HEK293 (cell line): ENCODE data around the gene NMS.
"Not testable (repeated sequence)": the region's sequence is repeated elsewhere in the genome, so short reads cannot be mapped to it uniquely, and the experiment has no call there.

ENCODE experiments used
- CTCF ChIA-PET: fragments of 350-600 bp; formaldehyde crosslinking; extraction: SDS; loops from one replicate; lab custom pipeline; 2021; ENCODE audit warnings: antibody characterized with exemption; lab: Yijun Ruan, JAX
- POLR2A ChIA-PET: fragments of 300-600 bp; formaldehyde crosslinking; extraction: SDS; loops from one replicate; lab custom pipeline; 2020; ENCODE audit warnings: antibody characterized with exemption, inconsistent platforms; lab: Yijun Ruan, JAX
- H3K27ac ChIP-seq: fragments of 200-500 bp; sonication (Bioruptor generic); 2 replicates; pipeline ENCODE4 v1.5.1; 2014; ENCODE audit warnings: low read depth, low read length, control low read depth, inconsistent platforms; ENCODE audit errors: extremely low read depth
- H3K36me3 ChIP-seq, 2 experiments: fragments of 200-500 bp in 1 of 2; sonication (Bioruptor generic) in 1 of 2; 1 replicate in 1 of 2; 2 replicates in 1 of 2; pipeline ENCODE4 v1.5.1; 2014 to 2017; ENCODE audit warnings: inconsistent platforms in 2 of 2, low read length in 2 of 2; ENCODE audit not compliant: control insufficient read depth in 2 of 2, insufficient read depth in 1 of 2
- H3K4me1 ChIP-seq: fragments of 200-500 bp; sonication (Bioruptor generic); 2 replicates; pipeline ENCODE4 v1.5.1; 2014; ENCODE audit warnings: mild to moderate bottlenecking, low read length, inconsistent platforms; ENCODE audit not compliant: control insufficient read depth, insufficient read depth
- H3K4me3 ChIP-seq: 2 replicates; pipeline ENCODE4 v1.5.1; 2011; ENCODE audit warnings: low read depth, mild to moderate bottlenecking, control low read depth, low read length, moderate library complexity
- H3K9me3 ChIP-seq: fragments of 200-500 bp; sonication (Bioruptor generic); 2 replicates; pipeline ENCODE4 v1.5.1; 2014; ENCODE audit warnings: low read depth, low read length, inconsistent platforms; ENCODE audit not compliant: control insufficient read depth, insufficient read depth
- KLF9 ChIP-seq: fragments of 450-650 bp; formaldehyde crosslinking; IDR thresholded peaks from 2 replicates; pipeline ENCODE4 v1.5.1; 2016; ENCODE audit warnings: missing biosample characterization, missing genetic modification characterization, low read depth
- SCRT1 ChIP-seq: fragments of 450-650 bp; formaldehyde crosslinking; IDR thresholded peaks from 2 replicates; pipeline ENCODE4 v1.5.1; 2016; ENCODE audit warnings: missing biosample characterization, missing genetic modification characterization, borderline replicate concordance
- SETDB1 ChIP-seq: IDR thresholded peaks from one replicate; pipeline ENCODE4 v1.6.1; 2017; ENCODE audit warnings: mild to moderate bottlenecking, low read length, moderate library complexity, mixed read lengths; ENCODE audit not compliant: insufficient read length
- ZNF174 ChIP-seq: fragments of 450-650 bp; formaldehyde crosslinking; IDR thresholded peaks from 2 replicates; pipeline ENCODE4 v1.5.0; 2017; ENCODE audit warnings: missing biosample characterization, mild to moderate bottlenecking, missing genetic modification characterization
- ZNF37A ChIP-seq: fragments of 450-650 bp; IDR thresholded peaks from 2 replicates; pipeline ENCODE4 v1.5.1; 2018; ENCODE audit warnings: missing biosample characterization, missing genetic modification characterization
- ZNF473 ChIP-seq: fragments of 450-650 bp; formaldehyde crosslinking; IDR thresholded peaks from 2 replicates; pipeline ENCODE4 v1.5.1; 2017; ENCODE audit warnings: missing biosample characterization, missing genetic modification characterization
- ZNF529 ChIP-seq: fragments of 450-650 bp; formaldehyde crosslinking; IDR thresholded peaks from 2 replicates; pipeline ENCODE4 v1.5.1; 2017; ENCODE audit warnings: missing genetic modification characterization, missing biosample characterization; ENCODE audit not compliant: insufficient replicate concordance
- ZNF530 ChIP-seq: fragments of 450-650 bp; formaldehyde crosslinking; IDR thresholded peaks from 2 replicates; pipeline ENCODE4 v1.5.1; 2016; ENCODE audit warnings: low read depth, missing biosample characterization, missing genetic modification characterization
- TF ChIP-seq, protein P1 (sequence below): fragments of 450-650 bp; formaldehyde crosslinking; IDR thresholded peaks from 2 replicates; pipeline ENCODE4 v1.5.1; 2016; ENCODE audit warnings: missing biosample characterization, missing genetic modification characterization
- TF ChIP-seq, protein P2 (sequence below): fragments of 450-650 bp; formaldehyde crosslinking; IDR thresholded peaks from 2 replicates; pipeline ENCODE4 v1.5.1; 2017; ENCODE audit warnings: missing biosample characterization, missing genetic modification characterization
- TF ChIP-seq, protein P3 (sequence below): fragments of 450-650 bp; formaldehyde crosslinking; IDR thresholded peaks from 2 replicates; pipeline ENCODE4 v1.5.1; 2016; ENCODE audit warnings: missing biosample characterization, missing genetic modification characterization
- TF ChIP-seq, protein P4 (sequence below): fragments of 450-650 bp; formaldehyde crosslinking; IDR thresholded peaks from 2 replicates; pipeline ENCODE4 v1.5.1; 2016; ENCODE audit warnings: missing biosample characterization, missing genetic modification characterization

The NMS gene

DNA sequence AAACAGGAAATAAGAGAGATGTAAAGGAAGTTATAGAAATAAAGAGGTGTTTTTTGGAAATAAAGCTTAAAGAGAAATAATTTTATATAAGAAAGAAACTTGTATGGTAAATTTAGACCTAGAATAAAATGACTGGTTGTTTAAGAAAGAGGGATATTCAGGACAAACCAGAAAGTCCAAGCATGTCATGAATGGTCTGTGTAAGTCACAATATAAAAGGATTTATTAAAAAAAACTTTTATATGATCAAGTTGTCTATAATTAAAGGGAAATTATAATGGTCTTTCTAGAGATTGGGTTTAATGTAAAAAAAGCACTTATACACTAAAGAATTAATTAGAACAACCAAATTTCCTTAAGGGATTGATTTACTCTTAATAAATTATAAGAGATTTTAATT is 13.9 kb upstream of the NMS start:
- CTCF ChIA-PET, H3K27ac ChIP-seq: not testable (repeated sequence)
- TF ChIP-seq ZNF529 (tag by site-specific recombination) = peak; percentile 45
- TF ChIP-seq SETDB1 = peak; percentile 97
- TF ChIP-seq, all 188 proteins: peak for 2; not testable (repeated sequence) for 186
- H3K9me3 ChIP-seq, H3K4me1 ChIP-seq, H3K36me3 ChIP-seq, H3K4me3 ChIP-seq, POLR2A ChIA-PET: not testable (repeated sequence)

DNA sequence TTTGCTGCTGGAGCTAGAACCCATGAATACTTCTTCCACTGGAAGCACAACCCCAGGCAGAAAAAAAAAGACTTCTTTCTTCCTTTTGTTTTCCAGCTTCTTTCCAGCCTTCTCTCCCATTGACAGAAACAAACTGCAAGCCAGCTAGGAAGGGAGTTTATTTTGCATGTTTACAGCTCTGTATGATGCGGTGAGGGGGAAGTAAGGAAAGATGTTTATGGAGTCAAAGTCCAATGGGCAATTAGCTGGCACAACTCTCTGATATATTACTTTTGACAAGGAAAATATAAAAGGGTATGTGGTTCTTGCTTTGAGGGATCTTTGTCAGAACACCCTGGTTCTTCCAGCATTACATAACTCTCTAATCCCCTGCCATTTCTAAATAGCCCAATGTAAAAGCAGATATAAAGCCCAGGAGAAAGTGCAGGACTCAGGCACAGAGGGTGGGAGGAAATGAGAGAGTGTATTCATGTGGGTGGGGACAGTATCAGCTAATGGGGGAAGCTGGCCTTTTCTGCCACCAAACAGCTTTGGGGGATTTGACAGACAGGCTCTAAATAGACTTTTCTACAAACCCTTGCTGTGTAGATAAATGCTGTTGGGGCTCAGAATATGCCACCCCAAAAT is 9.3 kb upstream of the NMS start:
- POLR2A ChIA-PET = no interaction called here
- no peaks in the 10 kb centered on the region for H3K4me1 ChIP-seq
- no peak overlapping the region for H3K27ac ChIP-seq
- CTCF ChIA-PET = interaction anchor here (1.4 kb wide), 1 partner anchor 9 kb away, joined by 7 read pairs; no protein-coding TSS in a partner anchor
- H3K9me3 ChIP-seq = no peaks in the 10 kb centered on the region
- H3K4me3 ChIP-seq = no peak overlapping the region
- H3K36me3 ChIP-seq = no peaks in the 10 kb centered on the region
- TF ChIP-seq ZNF473 (tag by site-specific recombination) = no peak
- TF ChIP-seq, protein P1, sequence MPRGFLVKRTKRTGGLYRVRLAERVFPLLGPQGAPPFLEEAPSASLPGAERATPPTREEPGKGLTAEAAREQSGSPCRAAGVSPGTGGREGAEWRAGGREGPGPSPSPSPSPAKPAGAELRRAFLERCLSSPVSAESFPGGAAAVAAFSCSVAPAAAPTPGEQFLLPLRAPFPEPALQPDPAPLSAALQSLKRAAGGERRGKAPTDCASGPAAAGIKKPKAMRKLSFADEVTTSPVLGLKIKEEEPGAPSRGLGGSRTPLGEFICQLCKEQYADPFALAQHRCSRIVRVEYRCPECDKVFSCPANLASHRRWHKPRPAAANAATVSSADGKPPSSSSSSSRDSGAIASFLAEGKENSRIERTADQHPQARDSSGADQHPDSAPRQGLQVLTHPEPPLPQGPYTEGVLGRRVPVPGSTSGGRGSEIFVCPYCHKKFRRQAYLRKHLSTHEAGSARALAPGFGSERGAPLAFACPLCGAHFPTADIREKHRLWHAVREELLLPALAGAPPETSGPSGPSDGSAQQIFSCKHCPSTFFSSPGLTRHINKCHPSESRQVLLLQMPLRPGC (tag by site-specific recombination) = no peak
- TF ChIP-seq, all 188 proteins: peak for 0

DNA sequence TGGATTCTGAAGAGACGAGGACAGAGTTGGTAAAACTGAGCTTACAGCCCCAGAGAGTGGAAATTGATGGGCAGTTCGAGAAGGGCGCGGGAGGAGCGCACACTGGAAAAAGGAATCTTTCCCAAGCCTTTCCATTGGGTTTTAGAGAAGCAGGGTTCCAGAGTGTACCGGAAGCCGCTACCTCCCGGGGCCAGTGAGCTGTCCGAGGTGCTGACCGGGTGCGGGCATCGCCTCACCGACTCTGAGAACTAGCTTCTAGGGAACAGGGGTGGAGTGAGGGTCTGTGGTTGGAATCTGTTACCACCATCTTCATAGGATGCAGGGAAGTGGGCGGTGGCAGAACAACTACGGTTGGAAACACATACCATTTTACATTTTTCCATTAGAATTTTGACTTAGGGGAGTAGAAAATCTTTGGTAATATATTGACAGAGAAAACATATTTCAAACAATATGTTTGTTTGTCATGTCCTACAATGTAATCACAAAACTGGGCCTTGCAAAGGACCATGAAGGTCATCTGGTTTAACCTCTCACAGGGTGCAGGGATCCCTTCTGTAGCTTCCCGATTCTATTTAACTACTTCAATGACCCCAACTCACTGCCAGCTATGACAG is 724 bp downstream of the NMS start:
- CTCF ChIA-PET = interaction anchor here (0.6 to 1.5 kb wide), 3 partner anchors 12 to 150 kb away, joined by 3 to 4 read pairs (median 4); no protein-coding TSS in a partner anchor
- no peak overlapping the region for H3K4me3 ChIP-seq
- H3K27ac ChIP-seq = no peak overlapping the region
- no peaks in the 10 kb centered on the region for H3K4me1 ChIP-seq
- H3K36me3 ChIP-seq = no peaks in the 10 kb centered on the region
- TF ChIP-seq, protein P2, sequence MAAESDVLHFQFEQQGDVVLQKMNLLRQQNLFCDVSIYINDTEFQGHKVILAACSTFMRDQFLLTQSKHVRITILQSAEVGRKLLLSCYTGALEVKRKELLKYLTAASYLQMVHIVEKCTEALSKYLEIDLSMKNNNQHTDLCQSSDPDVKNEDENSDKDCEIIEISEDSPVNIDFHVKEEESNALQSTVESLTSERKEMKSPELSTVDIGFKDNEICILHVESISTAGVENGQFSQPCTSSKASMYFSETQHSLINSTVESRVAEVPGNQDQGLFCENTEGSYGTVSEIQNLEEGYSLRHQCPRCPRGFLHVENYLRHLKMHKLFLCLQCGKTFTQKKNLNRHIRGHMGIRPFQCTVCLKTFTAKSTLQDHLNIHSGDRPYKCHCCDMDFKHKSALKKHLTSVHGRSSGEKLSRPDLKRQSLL (tag by site-specific recombination) = no peak
- TF ChIP-seq, protein P3, sequence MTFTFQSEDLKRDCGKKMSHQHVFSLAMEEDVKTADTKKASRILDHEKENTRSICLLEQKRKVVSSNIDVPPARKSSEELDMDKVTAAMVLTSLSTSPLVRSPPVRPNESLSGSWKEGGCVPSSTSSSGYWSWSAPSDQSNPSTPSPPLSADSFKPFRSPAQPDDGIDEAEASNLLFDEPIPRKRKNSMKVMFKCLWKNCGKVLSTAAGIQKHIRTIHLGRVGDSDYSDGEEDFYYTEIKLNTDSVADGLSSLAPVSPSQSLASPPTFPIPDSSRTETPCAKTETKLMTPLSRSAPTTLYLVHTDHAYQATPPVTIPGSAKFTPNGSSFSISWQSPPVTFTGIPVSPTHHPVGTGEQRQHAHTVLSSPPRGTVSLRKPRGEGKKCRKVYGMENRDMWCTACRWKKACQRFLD (tag by site-specific recombination) = no peak
- TF ChIP-seq ZNF530 (tag by site-specific recombination) (no peak), SCRT1 (tag by site-specific recombination) (no peak), ZNF37A (tag by site-specific recombination) (no peak), KLF9 (no peak), ZNF174 (tag by site-specific recombination) (no peak)
- TF ChIP-seq, protein P4, sequence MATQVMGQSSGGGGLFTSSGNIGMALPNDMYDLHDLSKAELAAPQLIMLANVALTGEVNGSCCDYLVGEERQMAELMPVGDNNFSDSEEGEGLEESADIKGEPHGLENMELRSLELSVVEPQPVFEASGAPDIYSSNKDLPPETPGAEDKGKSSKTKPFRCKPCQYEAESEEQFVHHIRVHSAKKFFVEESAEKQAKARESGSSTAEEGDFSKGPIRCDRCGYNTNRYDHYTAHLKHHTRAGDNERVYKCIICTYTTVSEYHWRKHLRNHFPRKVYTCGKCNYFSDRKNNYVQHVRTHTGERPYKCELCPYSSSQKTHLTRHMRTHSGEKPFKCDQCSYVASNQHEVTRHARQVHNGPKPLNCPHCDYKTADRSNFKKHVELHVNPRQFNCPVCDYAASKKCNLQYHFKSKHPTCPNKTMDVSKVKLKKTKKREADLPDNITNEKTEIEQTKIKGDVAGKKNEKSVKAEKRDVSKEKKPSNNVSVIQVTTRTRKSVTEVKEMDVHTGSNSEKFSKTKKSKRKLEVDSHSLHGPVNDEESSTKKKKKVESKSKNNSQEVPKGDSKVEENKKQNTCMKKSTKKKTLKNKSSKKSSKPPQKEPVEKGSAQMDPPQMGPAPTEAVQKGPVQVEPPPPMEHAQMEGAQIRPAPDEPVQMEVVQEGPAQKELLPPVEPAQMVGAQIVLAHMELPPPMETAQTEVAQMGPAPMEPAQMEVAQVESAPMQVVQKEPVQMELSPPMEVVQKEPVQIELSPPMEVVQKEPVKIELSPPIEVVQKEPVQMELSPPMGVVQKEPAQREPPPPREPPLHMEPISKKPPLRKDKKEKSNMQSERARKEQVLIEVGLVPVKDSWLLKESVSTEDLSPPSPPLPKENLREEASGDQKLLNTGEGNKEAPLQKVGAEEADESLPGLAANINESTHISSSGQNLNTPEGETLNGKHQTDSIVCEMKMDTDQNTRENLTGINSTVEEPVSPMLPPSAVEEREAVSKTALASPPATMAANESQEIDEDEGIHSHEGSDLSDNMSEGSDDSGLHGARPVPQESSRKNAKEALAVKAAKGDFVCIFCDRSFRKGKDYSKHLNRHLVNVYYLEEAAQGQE (tag by site-specific recombination) = peak; percentile 96
- TF ChIP-seq, all 188 proteins: peak for 1
- POLR2A ChIA-PET = no interaction called here
- no peaks in the 10 kb centered on the region for H3K9me3 ChIP-seq
